NCI-H82 (cell line): ENCODE data around the gene PITX1.
"Not testable (repeated sequence)": the region's sequence is repeated elsewhere in the genome, so short reads cannot be mapped to it uniquely, and the experiment has no call there.

Experiments
- DNase-seq: peaks from one replicate; lab custom pipeline; 2025; lab: John Stamatoyannopoulos, UW

Gene PITX1

GRCh38 chr5:135010502-135011354 lies 23.3 kb downstream of the PITX1 start:
- no peak for DNase-seq

- DNase-seq = no peak
These were observed 24.1 kb downstream of the PITX1 start for GRCh38 chr5:135009736-135010501.

- no peak for DNase-seq
These were observed 24.9 kb downstream of the PITX1 start for GRCh38 chr5:135008981-135009735.

- DNase-seq = no peak
These were observed 25.5 kb downstream of the PITX1 start for GRCh38 chr5:135008556-135008955.

- no peak for DNase-seq
These were observed 26.2 kb downstream of the PITX1 start for GRCh38 chr5:135007749-135008363.

- DNase-seq = no peak
These were observed 26.7 kb downstream of the PITX1 start for GRCh38 chr5:135007305-135007704.

- DNase-seq = no peak
These were observed 29.0 kb downstream of the PITX1 start for GRCh38 chr5:135005076-135005475.

GRCh38 chr5:135004376-135004775 lies 29.7 kb downstream of the PITX1 start:
- DNase-seq = no peak

- not testable (repeated sequence) for DNase-seq
These were observed 36.0 kb downstream of the PITX1 start for GRCh38 chr5:134998068-134998467.

GRCh38 chr5:134997015-134997414 lies 37.0 kb downstream of the PITX1 start:
- DNase-seq = no peak

- DNase-seq = no peak
These were observed 38.1 kb downstream of the PITX1 start for GRCh38 chr5:134995850-134996402.

GRCh38 chr5:134994560-134995156 lies 39.4 kb downstream of the PITX1 start:
- DNase-seq = no peak

- no peak for DNase-seq
These were observed 40.9 kb downstream of the PITX1 start for GRCh38 chr5:134993161-134993560.

GRCh38 chr5:134992148-134992547 lies 41.9 kb downstream of the PITX1 start:
- no peak for DNase-seq

- DNase-seq = not testable (repeated sequence)
These were observed 43.8 kb downstream of the PITX1 start for GRCh38 chr5:134990183-134990582.

- no peak for DNase-seq
These were observed 44.7 kb downstream of the PITX1 start for GRCh38 chr5:134989266-134989830.

- DNase-seq = no peak
These were observed 51.8 kb downstream of the PITX1 start for GRCh38 chr5:134982230-134982629.

GRCh38 chr5:134979416-134979815 lies 54.6 kb downstream of the PITX1 start:
- no peak for DNase-seq
